Heart left ventricle (tissue), 13 donors: ENCODE data around the gene KLHL18.

ENCODE experiments used
- CTCF ChIP-seq, 12 donors: fragments of 200-600 bp; sonication (generic) in 4 of 12; IDR thresholded peaks; one replicate each; pipeline versions ENCODE4 v1.5.0 to v1.8.0; 2018 to 2022; ENCODE audit warnings: antibody characterized with exemption in 12 of 12, mild to moderate bottlenecking in 5 of 12
- POLR2A ChIP-seq, 2 donors: fragments of 450-650 bp; IDR thresholded peaks; one replicate each; pipeline ENCODE4 v1.6.1; 2017; ENCODE audit warnings: antibody characterized with exemption in 2 of 2, mild to moderate bottlenecking in 2 of 2, moderate library complexity in 2 of 2
- donor health status: ischemic (EF 13 %, LVEDD 7.1; RV severe dilation, severe dysfunction).
- donor health status: DM: no; HTN: yes; CAD: no.
- donor health status: DM: no; HTN: no; CAD: no.
- donor health status: ischemic (EF 25% LVEDD 6.9; RV normal size, moderate dysfunction).
- donor health status: ischemic (EF 25% LVEDD 5.7; RV mildly dilated, moderate dysfunction).
- donor health status: ischemic (EF 35%, LVEDD 5.7; RV mildly dilated, moderate dysfunction).
- donor health status: nonischemic (EF 11% LVEDD 7.7; RV severe dilation, severe dysfunction).
- donor health status: DM: yes; HTN: yes; CAD: no.
- donor health status: PGD.
- donor health status: ischemic (EF 29% LVEDD 5.4; RV normal size, mild dysfunction).
- donor health status: nonischemic (EF 23%, LVEDD 6.1; RV moderate dilation, normal function).

- no peak for TF ChIP-seq CTCF (IDR thresholded peaks at IDR 0.05)
- TF ChIP-seq POLR2A (IDR thresholded peaks at IDR 0.05), result no peak
Observed at GRCh38 chr3:47339951-47340350, 57.2 kb downstream of the KLHL18 start.
